Diencephalon (tissue), 1 donor: ENCODE data around the gene LRRC51. TPM values are rescaled to one million over a fixed set of nuclear protein-coding genes. Genes with fewer than 3 reads are reported as not detected.

Experiments used
- small RNA-seq: library from RNA; depleted of rRNA; stranded (forward); fragments of <200 nt; gene quantifications from one replicate; pipeline ENCODE3, GENCODE V24; 2014
- total RNA-seq: library from RNA; depleted of rRNA; stranded (reverse); fragments of >200 nt; gene quantifications from one replicate; pipeline ENCODE4 v1.2.3, GENCODE V29; 2014

LRRC51 gene
- total RNA-seq, result 18.7 TPM

GRCh38 chr11:72080326-72081183, at the start of gene LRRC51, which contains the start of gene NUMA1:
TSS of gene LRRC51 (plus strand) at chr11:72080850. CDS start at chr11:72089084, 8,234 bp downstream.
TSS of gene NUMA1 (minus strand) at chr11:72080542. CDS start at chr11:72035943, 44,599 bp downstream.

GRCh38 chr11:72102946-72103753, 22.5 kb downstream of the LRRC51 start, which contains the start of gene LAMTOR1:
TSS of gene LAMTOR1 (minus strand) at chr11:72103297. CDS start at chr11:72103224, 73 bp downstream.

GRCh38 chr11:72105888-72106287, 25.2 kb downstream of the LRRC51 start, which contains the start of gene TOMT:
TSS of gene TOMT (plus strand) at chr11:72105924. CDS start at chr11:72105952, 28 bp downstream.

GRCh38 chr11:72112143-72112977, 31.7 kb downstream of the LRRC51 start, which contains the start of gene ANAPC15:
TSS of gene ANAPC15 (minus strand) at chr11:72112695. CDS start at chr11:72111276, 1,419 bp downstream.

GRCh38 chr11:72135473-72135872, 54.8 kb downstream of the LRRC51 start, which contains the start of gene FOLR3:
TSS of gene FOLR3 (plus strand) at chr11:72135725. CDS start at chr11:72135953, 228 bp downstream.

Small RNAs within 50 kb of the gene (small RNA-seq; reads per million reads assigned to genes)
- gene MIR3165 (not detected), gene RNU6-72P (not detected)

Other genes starting within 250 kb of the LRRC51 start
- not detected for gene DEFB108B, start 247.7 kb upstream of the LRRC51 start, total RNA-seq
- gene DEFB131B, start 202.4 kb upstream of the LRRC51 start, total RNA-seq, result not detected
- gene XNDC1N, start 152.3 kb upstream of the LRRC51 start, total RNA-seq, result 13.6 TPM
- gene RNF121, start 151.8 kb upstream of the LRRC51 start, total RNA-seq, result 27.5 TPM
- 2.8 TPM for gene IL18BP, start 81.9 kb upstream of the LRRC51 start, total RNA-seq
- 144 TPM for gene NUMA1, start 308 bp upstream of the LRRC51 start, total RNA-seq
- 60.0 TPM for gene LAMTOR1, start 22.4 kb downstream of the LRRC51 start, total RNA-seq
- not detected for gene TOMT, start 25.1 kb downstream of the LRRC51 start, total RNA-seq
- 15.5 TPM for gene ANAPC15, start 31.8 kb downstream of the LRRC51 start, total RNA-seq
- not detected for gene FOLR3, start 54.9 kb downstream of the LRRC51 start, total RNA-seq
- 9.2 TPM for gene FOLR1, start 111.3 kb downstream of the LRRC51 start, total RNA-seq
- 10.8 TPM for gene FOLR2, start 135.9 kb downstream of the LRRC51 start, total RNA-seq
- gene INPPL1, start 143.9 kb downstream of the LRRC51 start, total RNA-seq, result 20.5 TPM
- gene PHOX2A, start 163.3 kb downstream of the LRRC51 start, total RNA-seq, result not detected